GM23338 (cell line): ENCODE results near the gene FURIN. TPM values are rescaled to one million over a fixed set of nuclear protein-coding genes. Genes with fewer than 3 reads are reported as not detected.

ENCODE experiments used
- ATAC-seq: fragments of 200-7000 bp; cut with Tn5 transposase; 3 replicates; pipeline ENCODE4 v1.9.1; 2020
- DNase-seq: peaks from one replicate; pipeline ENCODE4 v3.0.0-alpha.2; 2015; ENCODE audit warnings: low spot score
- H2AFZ ChIP-seq: fragments of 200-600 bp; sonication (generic); 2 replicates; pipeline ENCODE4 v1.8.0; 2016; ENCODE audit warnings: antibody characterized with exemption, mild to moderate bottlenecking, moderate library complexity
- H3F3A ChIP-seq: fragments of 200-600 bp; sonication (generic); replicated peaks from 2 replicates; pipeline ENCODE4 v1.8.0; 2017; ENCODE audit warnings: antibody characterized with exemption, mixed run types, low read depth
- H3K27ac ChIP-seq: fragments of 200-600 bp; sonication (generic); 2 replicates; pipeline ENCODE4 v1.6.1; 2016; ENCODE audit warnings: low read depth
- H3K27me3 ChIP-seq: fragments of 200-600 bp; sonication (generic); 2 replicates; pipeline ENCODE4 v1.8.0; 2016; ENCODE audit warnings: mild to moderate bottlenecking, mixed run types, moderate library complexity; ENCODE audit not compliant: insufficient read depth
- H3K36me3 ChIP-seq: fragments of 200-600 bp; sonication (generic); 2 replicates; pipeline ENCODE4 v1.8.0; 2016; ENCODE audit warnings: mild to moderate bottlenecking; ENCODE audit not compliant: insufficient read depth
- H3K4me1 ChIP-seq: fragments of 200-600 bp; sonication (generic); 2 replicates; pipeline ENCODE4 v1.8.0; 2016; ENCODE audit warnings: mild to moderate bottlenecking, moderate library complexity; ENCODE audit not compliant: insufficient read depth
- H3K4me2 ChIP-seq: fragments of 200-600 bp; sonication (generic); 2 replicates; pipeline ENCODE4 v1.7.1; 2017; ENCODE audit warnings: mixed run types
- H3K4me3 ChIP-seq: fragments of 200-600 bp; sonication (generic); 2 replicates; pipeline ENCODE4 v1.6.1; 2016; ENCODE audit warnings: mixed run types
- H3K79me2 ChIP-seq: fragments of 200-600 bp; sonication (generic); replicated peaks from 2 replicates; pipeline ENCODE4 v1.8.0; 2017; ENCODE audit warnings: mild to moderate bottlenecking; ENCODE audit not compliant: insufficient read depth
- H3K9me2 ChIP-seq: fragments of 200-600 bp; sonication (generic); 2 replicates; pipeline ENCODE4 v1.8.0; 2017; ENCODE audit not compliant: insufficient read depth
- H4K20me1 ChIP-seq: fragments of 200-600 bp; sonication (generic); replicated peaks from 2 replicates; pipeline ENCODE4 v1.8.0; 2017; ENCODE audit warnings: mild to moderate bottlenecking; ENCODE audit not compliant: insufficient read depth
- H3K27ac Mint-ChIP-seq: 2 replicates; pipeline ENCODE4 v1.8.0; 2020; ENCODE audit warnings: inconsistent platforms, mild to moderate bottlenecking, moderate library complexity, mixed read lengths
- H3K27me3 Mint-ChIP-seq: 3 replicates; pipeline ENCODE4 v1.8.0; 2022; ENCODE audit warnings: low read depth, mild to moderate bottlenecking, moderate library complexity, mixed read lengths, inconsistent platforms; ENCODE audit not compliant: insufficient read depth, poor library complexity
- H3K36me3 Mint-ChIP-seq: 3 replicates; pipeline ENCODE4 v1.8.0; 2021; ENCODE audit warnings: low read depth, mild to moderate bottlenecking, inconsistent platforms, moderate library complexity, mixed read lengths
- H3K4me1 Mint-ChIP-seq: 3 replicates; pipeline ENCODE4 v1.8.0; 2020; ENCODE audit warnings: mild to moderate bottlenecking, inconsistent platforms, mixed read lengths
- H3K4me3 Mint-ChIP-seq: 3 replicates; pipeline ENCODE4 v1.8.0; 2021; ENCODE audit warnings: moderate library complexity, mild to moderate bottlenecking, inconsistent platforms, mixed read lengths
- H3K9me3 Mint-ChIP-seq: 3 replicates; pipeline ENCODE4 v1.8.0; 2020; ENCODE audit warnings: moderate library complexity, mild to moderate bottlenecking, inconsistent platforms, mixed read lengths
- JUNB ChIP-seq: IDR thresholded peaks from one replicate; pipeline ENCODE4 v1.6.1; 2016; ENCODE audit warnings: antibody characterized with exemption; ENCODE audit not compliant: unreplicated experiment
- NANOG ChIP-seq: IDR thresholded peaks from 2 replicates; pipeline ENCODE4 v1.6.1; 2016; ENCODE audit warnings: antibody characterized with exemption, borderline replicate concordance
- POLR2AphosphoS5 ChIP-seq: IDR thresholded peaks from 2 replicates; pipeline ENCODE4 v1.6.1; 2016; ENCODE audit warnings: antibody characterized with exemption, low read depth
- ZNF114 ChIP-seq: fragments of 250-450 bp; sonication (Bioruptor Pico); IDR thresholded peaks from 2 replicates; pipeline ENCODE4 v1.5.0; 2020; ENCODE audit warnings: mild to moderate bottlenecking, moderate library complexity
- ZNF331 ChIP-seq: fragments of 250-450 bp; sonication (Bioruptor Pico); IDR thresholded peaks from 2 replicates; pipeline ENCODE4 v1.5.0; 2020; ENCODE audit warnings: low read depth, mild to moderate bottlenecking, moderate library complexity
- polyA plus RNA-seq: library from polyadenylated mRNA; unstranded; fragments of >200 nt; fragmentation: Nextera tagmentation; extraction: Ambion mirVana; gene quantifications from 2 replicates; pipeline ENCODE4 v1.2.1, GENCODE V29; 2016
- total RNA-seq: library from RNA; depleted of rRNA; stranded (reverse); fragments of >200 nt; shearing (Covaris generic); gene quantifications from 2 replicates; pipeline ENCODE4 v1.2.3, GENCODE V29; 2014
- TF ChIP-seq, protein P1 (sequence below), 2 experiments: fragments of 200-600 bp in 1 of 2; sonication (generic) in 1 of 2; conservative IDR thresholded peaks; 2 replicates each; pipeline versions ENCODE4 v1.5.1 to v1.6.1; 2016 to 2017; ENCODE audit warnings: antibody characterized with exemption in 2 of 2, low read depth in 2 of 2, mild to moderate bottlenecking in 2 of 2, moderate library complexity in 1 of 2
- TF ChIP-seq, protein P2 (sequence below): IDR thresholded peaks from one replicate; pipeline ENCODE4 v1.6.1; 2018; ENCODE audit warnings: antibody characterized with exemption; ENCODE audit not compliant: unreplicated experiment

The FURIN gene
- total and polyA plus RNA-seq, 2 experiments from 2014 or later, result 6.3 to 20.9 TPM

DNA sequence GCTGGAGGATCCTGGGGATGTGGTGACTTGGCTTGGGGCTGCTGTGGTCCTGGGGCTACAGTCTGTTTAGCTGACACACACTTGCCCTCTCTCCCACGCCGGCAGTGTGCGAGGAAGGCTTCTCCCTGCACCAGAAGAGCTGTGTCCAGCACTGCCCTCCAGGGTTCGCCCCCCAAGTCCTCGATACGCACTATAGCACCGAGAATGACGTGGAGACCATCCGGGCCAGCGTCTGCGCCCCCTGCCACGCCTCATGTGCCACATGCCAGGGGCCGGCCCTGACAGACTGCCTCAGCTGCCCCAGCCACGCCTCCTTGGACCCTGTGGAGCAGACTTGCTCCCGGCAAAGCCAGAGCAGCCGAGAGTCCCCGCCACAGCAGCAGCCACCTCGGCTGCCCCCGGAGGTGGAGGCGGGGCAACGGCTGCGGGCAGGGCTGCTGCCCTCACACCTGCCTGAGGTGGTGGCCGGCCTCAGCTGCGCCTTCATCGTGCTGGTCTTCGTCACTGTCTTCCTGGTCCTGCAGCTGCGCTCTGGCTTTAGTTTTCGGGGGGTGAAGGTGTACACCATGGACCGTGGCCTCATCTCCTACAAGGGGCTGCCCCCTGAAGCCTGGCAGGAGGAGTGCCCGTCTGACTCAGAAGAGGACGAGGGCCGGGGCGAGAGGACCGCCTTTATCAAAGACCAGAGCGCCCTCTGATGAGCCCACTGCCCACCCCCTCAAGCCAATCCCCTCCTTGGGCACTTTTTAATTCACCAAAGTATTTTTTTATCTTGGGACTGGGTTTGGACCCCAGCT lies 13.0 kb downstream of the FURIN start:
- Mint-ChIP-seq H3K9me3 (no peaks in the 10 kb centered on the region), H3K36me3 (peaks cover 26% of the 10 kb centered on the region), H3K27ac (no peak overlapping the region), H3K4me3 (no peak overlapping the region), H3K4me1 (peaks cover 17% of the 10 kb centered on the region), H3K27me3 (peaks cover 10% of the 10 kb centered on the region)
- H4K20me1 ChIP-seq, result no peaks in the 10 kb centered on the region
- ATAC-seq, result no peak
- H3K4me2 ChIP-seq, result no peak overlapping the region
- no peak for DNase-seq
- peaks cover 13% of the 10 kb centered on the region for H3K4me1 ChIP-seq
- H3K27ac ChIP-seq, result no peak overlapping the region
- H3K79me2 ChIP-seq, result no peaks in the 10 kb centered on the region
- no peaks in the 10 kb centered on the region for H3K9me2 ChIP-seq
- H3K27me3 ChIP-seq, result no peaks in the 10 kb centered on the region
- no peak overlapping the region for H3K4me3 ChIP-seq
- H3F3A ChIP-seq, result 0 out of 2 replicates have a peak, but pooled peaks cover 5% of the 10 kb centered on the region
- H3K36me3 ChIP-seq, result no peaks in the 10 kb centered on the region; the same call in 1 of the 2 replicates
- TF ChIP-seq NANOG, result no peak
- TF ChIP-seq, protein P1, sequence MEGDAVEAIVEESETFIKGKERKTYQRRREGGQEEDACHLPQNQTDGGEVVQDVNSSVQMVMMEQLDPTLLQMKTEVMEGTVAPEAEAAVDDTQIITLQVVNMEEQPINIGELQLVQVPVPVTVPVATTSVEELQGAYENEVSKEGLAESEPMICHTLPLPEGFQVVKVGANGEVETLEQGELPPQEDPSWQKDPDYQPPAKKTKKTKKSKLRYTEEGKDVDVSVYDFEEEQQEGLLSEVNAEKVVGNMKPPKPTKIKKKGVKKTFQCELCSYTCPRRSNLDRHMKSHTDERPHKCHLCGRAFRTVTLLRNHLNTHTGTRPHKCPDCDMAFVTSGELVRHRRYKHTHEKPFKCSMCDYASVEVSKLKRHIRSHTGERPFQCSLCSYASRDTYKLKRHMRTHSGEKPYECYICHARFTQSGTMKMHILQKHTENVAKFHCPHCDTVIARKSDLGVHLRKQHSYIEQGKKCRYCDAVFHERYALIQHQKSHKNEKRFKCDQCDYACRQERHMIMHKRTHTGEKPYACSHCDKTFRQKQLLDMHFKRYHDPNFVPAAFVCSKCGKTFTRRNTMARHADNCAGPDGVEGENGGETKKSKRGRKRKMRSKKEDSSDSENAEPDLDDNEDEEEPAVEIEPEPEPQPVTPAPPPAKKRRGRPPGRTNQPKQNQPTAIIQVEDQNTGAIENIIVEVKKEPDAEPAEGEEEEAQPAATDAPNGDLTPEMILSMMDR (conservative IDR thresholded peaks at IDR 0.05; ENCODE audit: low read depth in 2 of 2), result peak in 1 of 2 experiments; percentile 12; a peak in 1 of 4 replicates
- no peak for TF ChIP-seq ZNF114 (CRISPR knock-in tag)
- H2AFZ ChIP-seq, result no peak overlapping the region

DNA sequence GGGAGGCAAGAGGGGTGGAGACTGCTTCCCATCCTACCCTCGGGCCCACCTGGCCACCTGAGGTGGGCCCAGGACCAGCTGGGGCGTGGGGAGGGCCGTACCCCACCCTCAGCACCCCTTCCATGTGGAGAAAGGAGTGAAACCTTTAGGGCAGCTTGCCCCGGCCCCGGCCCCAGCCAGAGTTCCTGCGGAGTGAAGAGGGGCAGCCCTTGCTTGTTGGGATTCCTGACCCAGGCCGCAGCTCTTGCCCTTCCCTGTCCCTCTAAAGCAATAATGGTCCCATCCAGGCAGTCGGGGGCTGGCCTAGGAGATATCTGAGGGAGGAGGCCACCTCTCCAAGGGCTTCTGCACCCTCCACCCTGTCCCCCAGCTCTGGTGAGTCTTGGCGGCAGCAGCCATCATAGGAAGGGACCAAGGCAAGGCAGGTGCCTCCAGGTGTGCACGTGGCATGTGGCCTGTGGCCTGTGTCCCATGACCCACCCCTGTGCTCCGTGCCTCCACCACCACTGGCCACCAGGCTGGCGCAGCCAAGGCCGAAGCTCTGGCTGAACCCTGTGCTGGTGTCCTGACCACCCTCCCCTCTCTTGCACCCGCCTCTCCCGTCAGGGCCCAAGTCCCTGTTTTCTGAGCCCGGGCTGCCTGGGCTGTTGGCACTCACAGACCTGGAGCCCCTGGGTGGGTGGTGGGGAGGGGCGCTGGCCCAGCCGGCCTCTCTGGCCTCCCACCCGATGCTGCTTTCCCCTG lies 13.8 kb downstream of the FURIN start:
- DNase-seq, result no peak
- H3K4me3 Mint-ChIP-seq, result no peak overlapping the region
- no peak for ATAC-seq
- TF ChIP-seq POLR2AphosphoS5, result no peak
- TF ChIP-seq, protein P1 (conservative IDR thresholded peaks at IDR 0.05; ENCODE audit: low read depth in 2 of 2), result no peak
- TF ChIP-seq, protein P2, sequence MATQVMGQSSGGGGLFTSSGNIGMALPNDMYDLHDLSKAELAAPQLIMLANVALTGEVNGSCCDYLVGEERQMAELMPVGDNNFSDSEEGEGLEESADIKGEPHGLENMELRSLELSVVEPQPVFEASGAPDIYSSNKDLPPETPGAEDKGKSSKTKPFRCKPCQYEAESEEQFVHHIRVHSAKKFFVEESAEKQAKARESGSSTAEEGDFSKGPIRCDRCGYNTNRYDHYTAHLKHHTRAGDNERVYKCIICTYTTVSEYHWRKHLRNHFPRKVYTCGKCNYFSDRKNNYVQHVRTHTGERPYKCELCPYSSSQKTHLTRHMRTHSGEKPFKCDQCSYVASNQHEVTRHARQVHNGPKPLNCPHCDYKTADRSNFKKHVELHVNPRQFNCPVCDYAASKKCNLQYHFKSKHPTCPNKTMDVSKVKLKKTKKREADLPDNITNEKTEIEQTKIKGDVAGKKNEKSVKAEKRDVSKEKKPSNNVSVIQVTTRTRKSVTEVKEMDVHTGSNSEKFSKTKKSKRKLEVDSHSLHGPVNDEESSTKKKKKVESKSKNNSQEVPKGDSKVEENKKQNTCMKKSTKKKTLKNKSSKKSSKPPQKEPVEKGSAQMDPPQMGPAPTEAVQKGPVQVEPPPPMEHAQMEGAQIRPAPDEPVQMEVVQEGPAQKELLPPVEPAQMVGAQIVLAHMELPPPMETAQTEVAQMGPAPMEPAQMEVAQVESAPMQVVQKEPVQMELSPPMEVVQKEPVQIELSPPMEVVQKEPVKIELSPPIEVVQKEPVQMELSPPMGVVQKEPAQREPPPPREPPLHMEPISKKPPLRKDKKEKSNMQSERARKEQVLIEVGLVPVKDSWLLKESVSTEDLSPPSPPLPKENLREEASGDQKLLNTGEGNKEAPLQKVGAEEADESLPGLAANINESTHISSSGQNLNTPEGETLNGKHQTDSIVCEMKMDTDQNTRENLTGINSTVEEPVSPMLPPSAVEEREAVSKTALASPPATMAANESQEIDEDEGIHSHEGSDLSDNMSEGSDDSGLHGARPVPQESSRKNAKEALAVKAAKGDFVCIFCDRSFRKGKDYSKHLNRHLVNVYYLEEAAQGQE, result no peak
- no peak for TF ChIP-seq JUNB
- TF ChIP-seq ZNF331 (CRISPR knock-in tag), result no peak

More for the DNA sequence above, 13.8 kb downstream of the FURIN start:
- Mint-ChIP-seq H3K4me1 (peaks cover 17% of the 10 kb centered on the region), H3K27me3 (peaks cover 10% of the 10 kb centered on the region), H3K9me3 (no peaks in the 10 kb centered on the region), H3K36me3 (peaks cover 19% of the 10 kb centered on the region), H3K27ac (no peak overlapping the region)
- Histone ChIP-seq H3K4me3 (no peak overlapping the region), H3K79me2 (no peaks in the 10 kb centered on the region), H3K4me2 (no peak overlapping the region), H3K9me2 (no peaks in the 10 kb centered on the region), H3K27ac (no peak overlapping the region), H3K4me1 (peaks cover 13% of the 10 kb centered on the region), H3K27me3 (no peaks in the 10 kb centered on the region), H3K36me3 (no peaks in the 10 kb centered on the region), H4K20me1 (no peaks in the 10 kb centered on the region), H2AFZ (no peak overlapping the region), H3F3A (0 out of 2 replicates have a peak, but pooled peaks cover 5% of the 10 kb centered on the region)
